ENCODE results near the gene LPAR5. TPM values are rescaled to one million over a fixed set of nuclear protein-coding genes. Genes with fewer than 3 reads are reported as not detected.

Gene LPAR5
- total and polyA plus RNA-seq, 2 of the 8 experiments (the other 6 are each of a cell fraction or from before 2014, with no cell fraction given) = 0.22 to 0.24 TPM

- no peak overlapping the region for H2AK5ac ChIP-seq (ENCODE audit: low read depth, low read length)
- H3K27ac ChIP-seq (ENCODE audit: low read depth, low read length) = no peak overlapping the region
- FAIRE-seq (no peak), DNase-seq (ENCODE audit: low read depth in 1 of 2, low spot score in 2 of 2) (peak in 1 of 2 experiments; percentile 54)
- no peak overlapping the region for H2BK20ac ChIP-seq (ENCODE audit: low read length)
- peaks cover 8% of the 10 kb centered on the region for H3K23me2 ChIP-seq (ENCODE audit: low read depth, low read length)
- H4K91ac ChIP-seq (replicated peaks; ENCODE audit: insufficient read length, low read length) = no peak overlapping the region
- no peak overlapping the region for H2BK5ac ChIP-seq (ENCODE audit: low read depth, low read length)
- H3K36me3 ChIP-seq (ENCODE audit: control insufficient read depth in 2 of 4, insufficient read depth in 4 of 4, low read length in 3 of 4) = peaks cover 0 to 4% (median 2%) of the 10 kb centered on the region in 4 experiments; a peak in 3 of 8 replicates
- no peak overlapping the region for H3K4me3 ChIP-seq (ENCODE audit: extremely low read depth in 1 of 4, insufficient read depth in 2 of 4, low read depth in 3 of 4, low read length in 4 of 4)
- no peak overlapping the region for H4K5ac ChIP-seq (ENCODE audit: insufficient read length, low read depth, low read length)
- H3K56ac ChIP-seq (replicated peaks; ENCODE audit: insufficient read length, low read depth, low read length) = no peak overlapping the region
- no peak overlapping the region for H2BK15ac ChIP-seq (ENCODE audit: low read length)
- no peaks in the 10 kb centered on the region for H3K9me3 ChIP-seq (ENCODE audit: insufficient read depth in 2 of 2, low read depth in 1 of 2, low read length in 1 of 2)
- no peak overlapping the region for H3K23ac ChIP-seq (ENCODE audit: insufficient read length)
- no peak overlapping the region for H3K4ac ChIP-seq (replicated peaks; ENCODE audit: insufficient read length, low read depth, low read length)
- peaks cover 0 to 9% (median 7%) of the 10 kb centered on the region in 4 experiments; a peak in 6 of 7 replicates for H3K4me1 ChIP-seq (replicated peaks in 1 of 4; ENCODE audit: control insufficient read depth in 3 of 4, insufficient read depth in 4 of 4, low read length in 3 of 4)
- CTCF ChIA-PET (ENCODE audit: partially characterized antibody) = interaction anchor here (0.6 to 9.3 kb wide), 25 partner anchors 8 to 261 kb away, joined by 3 to 125 read pairs (median 4); partner anchors contain the start of genes ACRBP, COPS7A, LPAR5 and NOP2
- TF ChIP-seq CTBP2 (IDR thresholded peaks at IDR 0.05; ENCODE audit: borderline replicate concordance, insufficient read depth, insufficient read length, low read length) (no peak), CTCF (IDR thresholded peaks at IDR 0.05; ENCODE audit: control extremely low read depth in 1 of 3, insufficient read depth in 1 of 3, low read depth in 1 of 3, low read length in 3 of 3) (peak in 2 of 3 experiments; percentile 61 to 74; a peak in 3 of 4 replicates), CEBPB (IDR thresholded peaks at IDR 0.05; ENCODE audit: low read depth, low read length) (peak; percentile 69), RAD21 (IDR thresholded peaks at IDR 0.05 in 1 of 2, conservative IDR thresholded peaks at IDR 0.05 in 1 of 2; ENCODE audit: low read depth in 2 of 2, low read length in 2 of 2) (peak; percentile 38 to 63)
- H3K79me1 ChIP-seq (ENCODE audit: low read depth, low read length) = peaks cover 16% of the 10 kb centered on the region
- POLR2A ChIA-PET (ENCODE audit: partially characterized antibody) = interaction anchor here (0.6 to 6.5 kb wide), 7 partner anchors 9 to 306 kb away, joined by 3 to 72 read pairs (median 4); partner anchors contain the start of gene ING4
- H3K27me3 ChIP-seq (replicated peaks in 1 of 4; ENCODE audit: control insufficient read depth in 3 of 4, extremely low read depth in 1 of 4, insufficient read depth in 3 of 4, low read length in 3 of 4) = no peaks in the 10 kb centered on the region
- H2AFZ ChIP-seq (ENCODE audit: low read length) = no peak overlapping the region
- no peak overlapping the region for H4K8ac ChIP-seq (ENCODE audit: extremely low read depth, insufficient read depth, low read length)
- H4K20me1 ChIP-seq (replicated peaks in 1 of 2; ENCODE audit: control insufficient read depth in 1 of 2, insufficient read depth in 2 of 2, low read length in 2 of 2) = peaks cover 2 to 3% of the 10 kb centered on the region in 2 experiments
- no peak overlapping the region for H3K18ac ChIP-seq (ENCODE audit: extremely low read depth, low read length)
- no peak overlapping the region for H3K14ac ChIP-seq (ENCODE audit: insufficient read length)
- peaks cover 18 to 87% of the 10 kb centered on the region in 2 experiments for H3K79me2 ChIP-seq (ENCODE audit: control insufficient read depth in 1 of 2, insufficient read depth in 2 of 2, low read length in 2 of 2)
- H2BK120ac ChIP-seq (replicated peaks; ENCODE audit: low read depth, low read length) = no peak overlapping the region
- no peak overlapping the region for H2BK12ac ChIP-seq (ENCODE audit: low read depth, low read length)
- no peak overlapping the region for H3K9ac ChIP-seq (replicated peaks in 1 of 4; ENCODE audit: extremely low read depth in 1 of 4, low read depth in 3 of 4, low read length in 3 of 4)
- WGBS, 2 experiments (ENCODE audit: extremely low coverage in 1 of 2, insufficient coverage in 1 of 2, insufficient read length in 1 of 2, insufficient replicate concordance in 2 of 2, low coverage in 1 of 2, low lambda C conversion rate in 2 of 2, missing lambda C conversion rate in 1 of 2) = 65% methylated on average over 6 of the region's 6 CpGs; no CpG with 5 or more reads in 1 of the 2 experiments
- no peak overlapping the region for H3K4me2 ChIP-seq (ENCODE audit: insufficient read depth in 1 of 2, low read depth in 2 of 2, low read length in 2 of 2)
Measured at GRCh38 chr12:6684609-6685008, 48.9 kb upstream of the LPAR5 start.

Data from H1 (cell line).